Fibroblast of pulmonary artery (primary cell): ENCODE data around the gene PARP15.

ENCODE experiments used
- DNase-seq: peaks from one replicate; pipeline ENCODE4 v3.0.0-alpha.2; 2010; ENCODE audit warnings: low read depth
- H3K4me3 ChIP-seq: replicated peaks from 2 replicates; pipeline ENCODE4 v1.5.1; 2011; ENCODE audit warnings: low read depth, mild to moderate bottlenecking, control low read depth, low read length, moderate library complexity
- CTCF ChIP-seq: IDR thresholded peaks from 2 replicates; pipeline ENCODE4 v1.5.1; 2011; ENCODE audit warnings: mild to moderate bottlenecking, control low read depth, low read length, inconsistent platforms; ENCODE audit errors: missing control alignments

Gene PARP15

GRCh38 chr3:122623031-122623829, 45.8 kb downstream of the PARP15 start:
- no peak for DNase-seq
- TF ChIP-seq CTCF = no peak
- H3K4me3 ChIP-seq = no peak overlapping the region

DNA sequence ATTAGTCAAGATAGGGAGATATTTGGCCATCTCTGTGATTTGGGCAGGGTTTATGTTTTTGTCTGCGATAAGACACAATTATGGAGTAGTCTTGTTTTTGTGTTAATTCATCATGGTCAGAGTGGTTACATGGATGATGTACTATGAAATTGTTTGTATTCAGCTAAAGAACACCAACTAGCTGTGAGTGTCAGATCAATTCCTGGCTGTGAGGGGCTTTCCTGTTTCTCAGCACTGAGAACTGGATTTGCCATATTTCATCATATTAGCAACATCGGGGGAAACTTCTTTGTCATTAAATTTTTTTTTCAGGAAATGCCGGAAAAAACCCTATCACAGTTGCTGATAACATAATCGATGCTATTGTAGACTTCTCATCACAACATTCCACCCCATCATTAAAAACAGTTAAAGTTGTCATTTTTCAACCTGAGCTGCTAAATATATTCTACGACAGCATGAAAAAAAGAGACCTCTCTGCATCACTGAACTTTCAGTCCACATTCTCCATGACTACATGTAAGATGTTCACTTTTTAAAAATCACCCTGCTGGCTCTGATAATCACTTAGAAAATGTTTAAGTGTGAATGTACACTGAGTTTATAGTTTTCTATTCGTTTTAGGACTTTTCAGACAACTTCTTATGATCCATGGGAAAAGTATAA, 49.2 kb downstream of the PARP15 start:
- DNase-seq = no peak
- no peak for TF ChIP-seq CTCF
- H3K4me3 ChIP-seq = no peak overlapping the region

GRCh38 chr3:122627301-122627700, 49.9 kb downstream of the PARP15 start:
- no peak for DNase-seq
- no peak for TF ChIP-seq CTCF
- H3K4me3 ChIP-seq = no peak overlapping the region

DNA sequence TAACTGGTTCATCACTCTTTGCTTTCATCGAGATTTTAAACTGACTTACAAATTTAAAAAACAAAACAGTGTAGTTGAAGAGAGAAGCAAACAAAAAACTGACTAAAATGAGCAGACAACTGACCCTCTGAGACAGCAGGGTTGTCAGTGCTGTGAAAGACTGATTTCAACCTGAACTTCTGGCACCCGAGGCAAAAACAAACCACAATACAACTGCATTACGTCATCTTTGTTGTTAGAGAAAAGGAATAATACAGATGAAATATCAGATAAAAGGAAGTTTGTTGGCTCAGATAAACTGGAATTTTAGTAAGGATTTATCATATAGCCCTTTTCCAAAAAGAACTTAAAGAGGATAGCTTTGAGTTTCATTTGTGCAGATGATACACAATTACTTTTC, 51.1 kb downstream of the PARP15 start:
- TF ChIP-seq CTCF = no peak
- DNase-seq = no peak
- no peak overlapping the region for H3K4me3 ChIP-seq

GRCh38 chr3:122629763-122630162, 52.3 kb downstream of the PARP15 start:
- no peak for DNase-seq
- no peak overlapping the region for H3K4me3 ChIP-seq
- no peak for TF ChIP-seq CTCF

- TF ChIP-seq CTCF = no peak
- peak; percentile 21 for DNase-seq
- no peak overlapping the region for H3K4me3 ChIP-seq
These were observed 58.3 kb downstream of the PARP15 start for GRCh38 chr3:122635789-122636188.
